Lower leg skin (tissue), 4 donors: ENCODE results near the gene DLX3. TPM values are rescaled to one million over a fixed set of nuclear protein-coding genes. Genes with fewer than 3 reads are reported as not detected.

ENCODE experiments used
- DNase-seq, 2 donors: peaks; one replicate each; pipeline ENCODE4 v3.0.0-alpha.2; 2019; ENCODE audit warnings: low spot score in 2 of 2
- H3K4me3 ChIP-seq: fragments of 200-600 bp; sonication (generic); 2 replicates; pipeline ENCODE4 v1.5.1; 2017; ENCODE audit warnings: mild to moderate bottlenecking, low read depth; ENCODE audit not compliant: poor library complexity, severe bottlenecking
- POLR2A ChIP-seq, 2 donors: fragments of 450-650 bp; IDR thresholded peaks; one replicate each; pipeline ENCODE4 v1.6.1; 2016 to 2017; ENCODE audit warnings: antibody characterized with exemption in 2 of 2, mild to moderate bottlenecking in 1 of 2, moderate library complexity in 1 of 2
- WGBS, 2 donors: methylation state at CpG; one replicate each; pipeline ENCODE4 v1.1.5; 2018; 5-methylcytosine and 5-hydroxymethylcytosine counted together
- intact Hi-C: fragments of 100-400 bp; cut with DNase I; formaldehyde crosslinking; loops from one replicate; pipeline ENCODE4 v1.15.0; 2023; ENCODE audit warnings: low total_unique reads
- total RNA-seq, 4 donors: library from RNA; depleted of rRNA; stranded (reverse); fragments of >200 nt; gene quantifications; one replicate each; pipeline ENCODE4 v1.1.0, GENCODE V29; 2016
- TF ChIP-seq, protein P1 (sequence below), 3 donors: fragments of 450-650 bp; IDR thresholded peaks; one replicate each; pipeline ENCODE4 v1.5.1; 2016; ENCODE audit warnings: antibody characterized with exemption in 3 of 3, mild to moderate bottlenecking in 3 of 3, moderate library complexity in 2 of 3

Gene DLX3
- total RNA-seq, 4 donors from 2014 or later = 28.8 to 36.5 (median 29.9) TPM

DNA sequence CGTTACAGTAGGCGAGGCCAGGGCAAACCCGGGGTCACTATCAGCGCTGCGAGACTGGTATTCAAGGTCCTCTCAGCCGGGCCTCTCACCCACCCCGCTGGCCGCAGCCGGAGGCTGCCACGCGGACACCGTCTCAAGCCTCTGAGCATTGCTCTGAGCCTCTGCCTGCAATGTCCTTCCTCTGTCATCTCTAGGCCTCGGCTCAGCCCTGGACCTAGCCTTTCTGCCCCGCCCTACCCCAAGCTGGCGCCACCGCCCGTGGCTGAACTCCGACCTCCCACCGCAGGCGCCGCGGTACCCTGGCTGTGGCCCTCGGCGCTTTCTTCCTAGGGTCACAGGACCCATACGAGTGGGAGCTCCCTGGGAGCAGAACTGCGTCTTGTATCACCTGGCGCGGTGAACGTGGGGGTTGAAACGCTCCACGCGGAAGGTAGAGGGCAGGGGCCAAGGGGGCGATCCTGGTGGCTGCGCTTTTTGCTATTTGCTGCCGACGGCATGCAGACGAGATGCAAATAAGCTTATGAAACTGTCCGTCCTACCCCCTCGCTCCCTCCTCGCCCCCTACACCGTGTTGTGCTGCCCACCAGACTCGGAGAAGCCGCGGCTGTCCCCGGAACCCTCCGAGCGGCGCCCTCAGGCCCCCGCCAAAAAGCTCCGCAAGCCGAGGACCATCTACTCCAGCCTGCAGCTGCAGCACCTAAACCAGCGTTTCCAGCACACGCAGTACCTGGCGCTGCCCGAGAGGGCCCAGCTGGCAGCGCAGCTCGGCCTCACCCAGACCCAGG is 22.3 kb downstream of the DLX3 start:
- TF ChIP-seq, protein P1, sequence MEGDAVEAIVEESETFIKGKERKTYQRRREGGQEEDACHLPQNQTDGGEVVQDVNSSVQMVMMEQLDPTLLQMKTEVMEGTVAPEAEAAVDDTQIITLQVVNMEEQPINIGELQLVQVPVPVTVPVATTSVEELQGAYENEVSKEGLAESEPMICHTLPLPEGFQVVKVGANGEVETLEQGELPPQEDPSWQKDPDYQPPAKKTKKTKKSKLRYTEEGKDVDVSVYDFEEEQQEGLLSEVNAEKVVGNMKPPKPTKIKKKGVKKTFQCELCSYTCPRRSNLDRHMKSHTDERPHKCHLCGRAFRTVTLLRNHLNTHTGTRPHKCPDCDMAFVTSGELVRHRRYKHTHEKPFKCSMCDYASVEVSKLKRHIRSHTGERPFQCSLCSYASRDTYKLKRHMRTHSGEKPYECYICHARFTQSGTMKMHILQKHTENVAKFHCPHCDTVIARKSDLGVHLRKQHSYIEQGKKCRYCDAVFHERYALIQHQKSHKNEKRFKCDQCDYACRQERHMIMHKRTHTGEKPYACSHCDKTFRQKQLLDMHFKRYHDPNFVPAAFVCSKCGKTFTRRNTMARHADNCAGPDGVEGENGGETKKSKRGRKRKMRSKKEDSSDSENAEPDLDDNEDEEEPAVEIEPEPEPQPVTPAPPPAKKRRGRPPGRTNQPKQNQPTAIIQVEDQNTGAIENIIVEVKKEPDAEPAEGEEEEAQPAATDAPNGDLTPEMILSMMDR (IDR thresholded peaks at IDR 0.05) = no peak
- no peak for TF ChIP-seq POLR2A (IDR thresholded peaks at IDR 0.05)
- H3K4me3 ChIP-seq = no peak overlapping the region
- DNase-seq = no peak

DNA sequence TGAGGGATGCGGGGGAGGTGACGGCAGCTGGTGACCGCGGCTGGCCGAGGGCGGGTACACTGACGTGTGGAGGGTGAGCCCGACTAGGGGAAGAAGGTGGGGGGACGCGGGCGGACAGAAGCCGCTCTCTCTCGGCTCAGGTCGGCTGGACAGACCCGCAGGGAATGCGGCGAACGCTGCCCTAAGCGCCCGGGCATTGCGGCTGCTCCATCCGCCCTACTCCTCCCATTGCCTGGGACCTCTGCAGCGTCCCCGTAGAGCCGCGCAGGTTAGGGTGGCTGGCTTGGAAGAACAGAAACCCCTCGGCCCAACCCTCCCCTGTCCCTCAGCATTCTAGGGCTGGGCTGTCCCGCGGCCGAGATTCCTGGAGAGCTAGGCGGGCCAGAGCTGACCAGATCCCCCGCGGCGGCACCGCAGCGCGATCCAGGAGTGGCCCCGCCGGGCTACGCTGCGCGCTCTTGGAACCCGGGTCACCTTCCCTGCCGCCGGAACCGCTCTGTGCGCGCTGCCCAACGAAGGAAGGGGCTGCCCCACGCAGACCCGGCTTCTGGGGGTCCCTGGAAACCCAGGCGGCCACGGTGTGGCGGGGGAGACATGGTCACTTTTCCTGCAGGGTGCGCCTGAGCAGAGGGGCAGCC is 23.1 kb downstream of the DLX3 start:
- 9 to 14% methylated on average over 23 to 33 of the region's 55 CpGs for WGBS, 2 donors
- H3K4me3 ChIP-seq = no peak overlapping the region
- TF ChIP-seq POLR2A (IDR thresholded peaks at IDR 0.05) = no peak
- TF ChIP-seq, protein P1 (IDR thresholded peaks at IDR 0.05) = no peak
- no peak for DNase-seq
- intact Hi-C loops = no loop called here

More for the DNA sequence above, 22.3 kb downstream of the DLX3 start:
- WGBS, 2 donors = 44 to 55% methylated on average over 52 to 57 of the region's 57 CpGs
- intact Hi-C loops = no loop called here

DNA sequence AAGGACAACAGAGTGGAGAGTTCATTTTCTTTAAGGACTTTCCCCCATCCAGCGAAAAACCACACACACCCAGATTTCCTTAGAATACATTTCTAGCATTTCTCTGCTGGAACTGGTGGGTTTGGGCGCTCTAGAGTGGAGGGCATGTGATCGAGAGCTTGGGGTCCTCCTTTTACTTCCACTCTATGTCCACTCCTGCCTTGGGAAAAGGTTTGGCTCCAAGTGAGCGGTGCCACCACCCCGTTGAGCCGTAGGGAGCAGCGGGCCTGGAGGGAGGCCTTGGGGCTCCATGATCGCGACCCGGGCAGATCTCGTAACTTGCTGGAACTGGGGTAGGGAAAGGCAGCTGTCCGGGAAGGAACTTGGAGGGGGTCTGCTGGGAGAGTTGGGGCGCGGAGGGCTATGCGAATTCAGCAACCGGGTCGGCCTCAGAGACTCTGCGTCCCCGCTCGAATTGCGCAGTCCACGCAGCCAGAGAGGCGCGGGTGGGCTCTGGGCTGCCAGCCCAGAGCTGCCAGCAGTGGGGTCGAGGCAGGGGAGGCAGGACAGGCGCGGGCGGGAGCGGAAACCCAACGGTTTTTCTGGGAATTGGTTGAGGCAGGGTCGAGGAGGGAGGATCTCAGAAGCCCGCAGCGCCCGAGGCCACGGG is 23.7 kb downstream of the DLX3 start:
- no peak for DNase-seq
- WGBS, 2 donors = 22 to 28% methylated on average over 35 of the region's 35 CpGs
- TF ChIP-seq POLR2A (IDR thresholded peaks at IDR 0.05) = no peak
- TF ChIP-seq, protein P1 (IDR thresholded peaks at IDR 0.05) = no peak
- H3K4me3 ChIP-seq = no peak overlapping the region
- intact Hi-C loops = no loop called here

DNA sequence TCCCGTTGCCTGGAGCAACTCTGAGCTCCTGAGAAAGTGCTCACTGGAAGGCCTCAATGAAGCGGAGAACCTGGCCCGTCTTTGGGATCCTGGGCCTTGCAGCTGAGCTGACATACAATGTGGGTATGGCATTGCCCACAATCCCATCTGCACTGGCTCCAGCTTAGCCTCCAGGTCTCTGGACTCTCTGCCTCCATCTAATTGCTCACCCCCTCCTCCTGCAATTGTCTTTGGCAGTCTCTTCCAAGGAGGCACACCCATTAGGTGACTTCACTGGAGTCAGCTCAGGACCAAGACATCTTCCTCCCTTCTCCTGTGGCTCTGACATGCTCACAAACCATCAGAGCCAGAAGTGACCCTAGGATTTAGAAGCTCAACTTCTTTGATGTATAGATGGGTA is 24.5 kb downstream of the DLX3 start:
- no peak overlapping the region for H3K4me3 ChIP-seq
- intact Hi-C loops = no loop called here
- no peak for DNase-seq
- 74 to 92% methylated on average over 3 of the region's 3 CpGs for WGBS, 2 donors
- TF ChIP-seq, protein P1 (IDR thresholded peaks at IDR 0.05) = no peak
- no peak for TF ChIP-seq POLR2A (IDR thresholded peaks at IDR 0.05)

DNA sequence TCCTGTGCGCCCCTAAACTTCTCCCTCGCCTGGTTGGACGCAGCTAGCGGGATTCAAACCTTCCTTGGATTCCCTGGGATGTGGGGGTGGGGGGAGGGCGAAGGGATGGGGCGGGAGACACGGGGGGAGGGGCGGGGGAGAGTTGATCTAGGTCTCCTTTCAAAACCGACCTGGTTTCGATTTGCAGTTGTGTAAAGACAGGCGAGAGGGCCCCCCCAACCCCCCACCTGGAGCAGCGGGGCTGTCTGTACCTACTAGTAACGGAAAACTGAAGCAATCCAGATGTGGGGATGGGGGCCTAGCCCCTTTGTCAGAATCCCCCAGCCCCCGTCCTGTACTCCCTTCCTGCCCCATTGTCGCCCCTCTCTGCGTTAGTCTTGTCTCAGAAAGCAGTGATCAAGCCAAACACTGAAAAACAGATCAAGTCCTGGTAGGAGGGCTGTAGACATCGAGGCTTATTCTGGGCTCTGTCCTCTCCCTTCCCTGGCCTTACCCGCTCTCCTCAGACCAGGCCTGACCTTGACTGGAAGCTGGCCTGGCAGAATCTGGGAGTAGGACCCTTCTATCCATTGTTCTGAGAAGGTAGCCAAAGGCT is 25.1 kb downstream of the DLX3 start:
- no peak for DNase-seq
- TF ChIP-seq POLR2A (IDR thresholded peaks at IDR 0.05) = no peak
- TF ChIP-seq, protein P1 (IDR thresholded peaks at IDR 0.05) = no peak
- WGBS, 2 donors = 35 to 36% methylated on average over 17 to 18 of the region's 18 CpGs
- intact Hi-C loops = no loop called here
- H3K4me3 ChIP-seq = no peak overlapping the region
